LNCaP clone FGC (cell line): ENCODE measurements around the gene KLHL13.

Experiments used
- DNase-seq: peaks from one replicate; pipeline ENCODE4 v3.0.0-alpha.2; 2011; ENCODE audit warnings: low read depth
- H3K4me3 ChIP-seq: 2 replicates; pipeline ENCODE4 v1.5.1; 2011; ENCODE audit warnings: mild to moderate bottlenecking, low read depth, low read length, control low read depth
- CTCF ChIP-seq: IDR thresholded peaks from 2 replicates; pipeline ENCODE4 v1.5.1; 2012; ENCODE audit warnings: mild to moderate bottlenecking; ENCODE audit not compliant: control insufficient read depth, insufficient read depth; ENCODE audit errors: extremely low read depth

Gene KLHL13

GRCh38 chrX:117898226-117898625 lies 218.4 kb downstream of the KLHL13 start:
- H3K4me3 ChIP-seq: no peak overlapping the region
- no peak for TF ChIP-seq CTCF
- no peak for DNase-seq

- H3K4me3 ChIP-seq: no peak overlapping the region
- DNase-seq: no peak
- no peak for TF ChIP-seq CTCF
Measured at GRCh38 chrX:117895418-117895817, 221.2 kb downstream of the KLHL13 start.

GRCh38 chrX:117892469-117892868 lies 224.1 kb downstream of the KLHL13 start:
- no peak overlapping the region for H3K4me3 ChIP-seq
- no peak for TF ChIP-seq CTCF
- DNase-seq: no peak

- TF ChIP-seq CTCF: no peak
- no peak for DNase-seq
Measured at GRCh38 chrX:117871796-117872195, 244.8 kb downstream of the KLHL13 start.

GRCh38 chrX:117860517-117860916 lies 256.1 kb downstream of the KLHL13 start:
- TF ChIP-seq CTCF: no peak
- no peak overlapping the region for H3K4me3 ChIP-seq
- DNase-seq: no peak

More at GRCh38 chrX:117871796-117872195, 244.8 kb downstream of the KLHL13 start:
- H3K4me3 ChIP-seq: no peak overlapping the region

GRCh38 chrX:117854806-117855205 lies 261.8 kb downstream of the KLHL13 start:
- TF ChIP-seq CTCF: no peak
- no peak overlapping the region for H3K4me3 ChIP-seq
- DNase-seq: no peak

GRCh38 chrX:117851025-117851424 lies 265.6 kb downstream of the KLHL13 start:
- no peak overlapping the region for H3K4me3 ChIP-seq
- no peak for TF ChIP-seq CTCF
- DNase-seq: no peak
